Esophagus muscularis mucosa (tissue), 4 donors: Measurements from ENCODE around the gene GSTK1.

Experiments
- CTCF ChIP-seq, 3 experiments: fragments of 200-600 bp in 2 of 3; fragments of 450-650 bp in 1 of 3; sonication (generic) in 2 of 3; IDR thresholded peaks; one replicate each; pipeline ENCODE4 v1.5.1; 2017 to 2019; ENCODE audit warnings: antibody characterized with exemption in 3 of 3, mild to moderate bottlenecking in 2 of 3, moderate library complexity in 1 of 3
- EP300 ChIP-seq: sonication (generic); formaldehyde crosslinking; IDR thresholded peaks from one replicate; pipeline ENCODE4 v1.6.1; 2017; ENCODE audit warnings: antibody characterized with exemption
- POLR2A ChIP-seq: fragments of 450-650 bp; IDR thresholded peaks from one replicate; pipeline ENCODE4 v1.6.1; 2017; ENCODE audit warnings: antibody characterized with exemption, moderate library complexity, mild to moderate bottlenecking, low read depth
- POLR2AphosphoS5 ChIP-seq, 2 donors: sonication (generic); formaldehyde crosslinking; IDR thresholded peaks; one replicate each; pipeline ENCODE4 v1.6.1; 2017; ENCODE audit warnings: antibody characterized with exemption in 2 of 2

- TF ChIP-seq CTCF (IDR thresholded peaks at IDR 0.05) (no peak), EP300 (no peak), POLR2A (no peak), POLR2AphosphoS5 (IDR thresholded peaks at IDR 0.05) (no peak)
These were observed 25.6 kb downstream of the GSTK1 start for GRCh38 chr7:143288836-143289235.
